OCI-LY3 (cell line): ENCODE measurements around the gene SLC38A7.

Experiments used
- H2AFZ ChIP-seq: fragments of 200-600, 300-600 bp; shearing (Covaris generic); 2 replicates; pipeline ENCODE4 v1.6.0; 2014; ENCODE audit warnings: antibody characterized with exemption, low read depth, low read length
- H3K27ac ChIP-seq: fragments of 200-600, 300-600 bp; sonication (generic); 2 replicates; pipeline ENCODE4 v1.5.1; 2014; ENCODE audit warnings: mild to moderate bottlenecking, low read length, moderate library complexity, mixed read lengths
- H3K27me3 ChIP-seq: fragments of 200-600, 300-600 bp; sonication (generic); 2 replicates; pipeline ENCODE4 v1.6.1; 2014; ENCODE audit warnings: low read depth, low read length, mixed read lengths
- H3K36me3 ChIP-seq: fragments of 200-600, 300-600 bp; sonication (generic); replicated peaks from 2 replicates; pipeline ENCODE3; 2014; ENCODE audit warnings: low read depth, low read length, mixed read lengths
- H3K4me1 ChIP-seq: fragments of 300-600, 200-600 bp; sonication (generic); 2 replicates; pipeline ENCODE4 v1.6.1; 2014; ENCODE audit warnings: low read length, mixed read lengths
- H3K4me2 ChIP-seq: fragments of 200-600, 300-600 bp; sonication (generic); 2 replicates; pipeline ENCODE4 v1.6.1; 2014; ENCODE audit warnings: low read length, mixed read lengths
- H3K4me3 ChIP-seq: fragments of 300-600, 200-600 bp; sonication (generic); 2 replicates; pipeline ENCODE4 v1.5.1; 2014; ENCODE audit warnings: antibody characterized with exemption, mild to moderate bottlenecking, low read length, moderate library complexity
- H3K79me2 ChIP-seq: fragments of 300-600, 200-600 bp; shearing (Covaris generic); 2 replicates; pipeline ENCODE4 v1.6.1; 2014; ENCODE audit warnings: mild to moderate bottlenecking, low read length, mixed read lengths
- H3K9ac ChIP-seq: fragments of 300-600, 200-600 bp; shearing (Covaris generic); 2 replicates; pipeline ENCODE4 v1.6.0; 2014; ENCODE audit warnings: mild to moderate bottlenecking, low read length, moderate library complexity
- H3K9me3 ChIP-seq: fragments of 200-600, 300-600 bp; shearing (Covaris generic); 2 replicates; pipeline ENCODE4 v1.6.1; 2014; ENCODE audit warnings: low read length, mixed read lengths; ENCODE audit not compliant: insufficient read depth
- H4K20me1 ChIP-seq: fragments of 200-600, 300-600 bp; sonication (generic); 2 replicates; pipeline ENCODE4 v1.6.1; 2016; ENCODE audit warnings: low read length, mixed read lengths; ENCODE audit not compliant: insufficient read depth
- EZH2phosphoT487 ChIP-seq: fragments of 200-600 bp; shearing (Covaris generic); IDR thresholded peaks from 2 replicates; pipeline ENCODE4 v1.6.1; 2018; ENCODE audit warnings: antibody characterized with exemption, mixed run types, low read depth
- TF ChIP-seq, protein P1 (sequence below): fragments of 200-600, 300-600 bp; sonication (generic); IDR thresholded peaks from 2 replicates; pipeline ENCODE4 v1.5.1; 2014; ENCODE audit warnings: antibody characterized with exemption, low read length, low read depth

SLC38A7 gene

DNA sequence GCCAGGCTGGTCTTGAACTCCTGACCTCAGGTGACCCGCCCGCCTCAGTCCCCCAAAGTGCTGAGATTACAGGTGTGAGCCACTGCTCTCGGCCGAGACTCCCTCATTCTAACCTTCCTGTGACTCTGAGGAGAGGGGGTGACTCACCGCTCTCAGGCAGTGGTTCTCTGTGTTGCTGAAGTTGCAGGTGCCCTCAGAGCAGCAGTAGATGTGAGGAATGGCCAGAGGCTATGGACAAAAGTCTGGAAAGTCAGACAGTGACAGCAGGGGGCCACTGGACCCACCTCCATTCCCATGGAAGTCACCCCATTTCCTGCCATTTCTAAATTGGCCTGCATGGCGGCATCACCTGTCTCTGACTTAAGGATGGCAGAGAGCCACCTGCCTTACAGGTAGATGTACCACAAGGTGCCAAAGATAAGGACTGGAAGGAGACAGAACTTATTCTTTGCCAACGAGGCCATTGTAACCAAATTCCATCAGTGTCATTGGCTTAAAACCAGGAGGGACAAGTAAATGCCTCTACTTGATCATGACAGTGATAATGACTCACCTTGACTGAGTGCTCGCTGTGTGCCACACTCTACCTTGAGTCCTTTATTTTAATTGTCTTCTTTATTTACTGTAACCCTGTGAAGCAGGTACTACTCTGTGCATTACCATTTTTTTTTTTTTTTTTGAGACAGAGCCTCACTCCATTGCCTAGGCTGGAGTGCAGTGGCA is 39.6 kb downstream of the SLC38A7 start:
- no peak overlapping the region for H3K4me2 ChIP-seq
- H3K4me3 ChIP-seq = no peak overlapping the region
- H4K20me1 ChIP-seq = no peaks in the 10 kb centered on the region
- no peaks in the 10 kb centered on the region for H3K79me2 ChIP-seq
- no peaks in the 10 kb centered on the region for H3K27me3 ChIP-seq
- no peaks in the 10 kb centered on the region for H3K9me3 ChIP-seq
- TF ChIP-seq, protein P1, sequence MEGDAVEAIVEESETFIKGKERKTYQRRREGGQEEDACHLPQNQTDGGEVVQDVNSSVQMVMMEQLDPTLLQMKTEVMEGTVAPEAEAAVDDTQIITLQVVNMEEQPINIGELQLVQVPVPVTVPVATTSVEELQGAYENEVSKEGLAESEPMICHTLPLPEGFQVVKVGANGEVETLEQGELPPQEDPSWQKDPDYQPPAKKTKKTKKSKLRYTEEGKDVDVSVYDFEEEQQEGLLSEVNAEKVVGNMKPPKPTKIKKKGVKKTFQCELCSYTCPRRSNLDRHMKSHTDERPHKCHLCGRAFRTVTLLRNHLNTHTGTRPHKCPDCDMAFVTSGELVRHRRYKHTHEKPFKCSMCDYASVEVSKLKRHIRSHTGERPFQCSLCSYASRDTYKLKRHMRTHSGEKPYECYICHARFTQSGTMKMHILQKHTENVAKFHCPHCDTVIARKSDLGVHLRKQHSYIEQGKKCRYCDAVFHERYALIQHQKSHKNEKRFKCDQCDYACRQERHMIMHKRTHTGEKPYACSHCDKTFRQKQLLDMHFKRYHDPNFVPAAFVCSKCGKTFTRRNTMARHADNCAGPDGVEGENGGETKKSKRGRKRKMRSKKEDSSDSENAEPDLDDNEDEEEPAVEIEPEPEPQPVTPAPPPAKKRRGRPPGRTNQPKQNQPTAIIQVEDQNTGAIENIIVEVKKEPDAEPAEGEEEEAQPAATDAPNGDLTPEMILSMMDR = no peak
- TF ChIP-seq EZH2phosphoT487 = no peak
- H3K9ac ChIP-seq = no peak overlapping the region
- H3K27ac ChIP-seq = no peak overlapping the region
- H3K4me1 ChIP-seq = peaks cover 3% of the 10 kb centered on the region
- no peaks in the 10 kb centered on the region for H3K36me3 ChIP-seq
- H2AFZ ChIP-seq = no peak overlapping the region

DNA sequence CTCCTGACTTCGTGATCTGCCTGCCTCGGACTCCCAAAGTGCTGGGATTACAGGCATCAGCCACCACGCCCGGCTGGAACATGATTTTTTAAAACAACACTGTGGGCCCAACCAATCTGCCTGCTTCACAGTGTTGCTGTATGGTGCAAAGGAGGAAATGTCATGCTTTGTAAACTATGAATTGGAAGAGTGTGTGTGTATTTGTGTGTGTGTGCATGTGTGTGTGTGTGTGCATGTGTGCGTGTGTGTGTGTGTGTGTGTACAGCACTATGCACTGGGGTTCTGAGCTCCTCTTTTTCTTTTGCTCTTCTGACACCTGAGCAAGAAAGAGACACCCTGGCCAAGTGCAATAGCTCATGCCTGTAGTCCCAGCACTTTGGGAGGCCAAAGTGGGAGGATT is 40.5 kb downstream of the SLC38A7 start:
- H3K79me2 ChIP-seq = no peaks in the 10 kb centered on the region
- no peaks in the 10 kb centered on the region for H4K20me1 ChIP-seq
- H3K36me3 ChIP-seq = no peaks in the 10 kb centered on the region
- no peak overlapping the region for H3K4me2 ChIP-seq
- TF ChIP-seq EZH2phosphoT487 = no peak
- TF ChIP-seq, protein P1 = no peak
- H3K4me3 ChIP-seq = no peak overlapping the region
- H3K9ac ChIP-seq = no peak overlapping the region
- peaks cover 8% of the 10 kb centered on the region for H3K4me1 ChIP-seq
- no peak overlapping the region for H2AFZ ChIP-seq
- H3K27ac ChIP-seq = no peak overlapping the region
- no peaks in the 10 kb centered on the region for H3K27me3 ChIP-seq
- no peaks in the 10 kb centered on the region for H3K9me3 ChIP-seq

DNA sequence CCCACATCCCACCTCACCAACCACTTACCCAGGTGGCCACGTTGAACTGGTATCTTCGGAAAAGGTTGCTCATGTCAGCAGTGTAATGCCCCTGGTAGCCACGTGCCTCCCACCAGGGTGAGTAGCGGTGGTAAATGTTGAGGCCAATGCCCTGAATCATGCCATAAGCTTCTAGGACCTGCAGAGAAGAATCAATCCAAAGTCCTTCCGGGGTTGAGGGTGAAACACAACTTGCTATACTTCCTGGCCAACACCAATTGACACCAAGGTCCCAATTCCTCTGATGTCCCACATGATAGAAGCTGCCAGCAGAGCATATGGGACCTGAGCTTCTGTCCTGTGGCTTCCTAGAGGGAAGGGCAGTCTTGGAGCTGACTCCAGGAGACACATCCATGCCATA is 43.6 kb downstream of the SLC38A7 start:
- H3K9me3 ChIP-seq = no peaks in the 10 kb centered on the region

DNA sequence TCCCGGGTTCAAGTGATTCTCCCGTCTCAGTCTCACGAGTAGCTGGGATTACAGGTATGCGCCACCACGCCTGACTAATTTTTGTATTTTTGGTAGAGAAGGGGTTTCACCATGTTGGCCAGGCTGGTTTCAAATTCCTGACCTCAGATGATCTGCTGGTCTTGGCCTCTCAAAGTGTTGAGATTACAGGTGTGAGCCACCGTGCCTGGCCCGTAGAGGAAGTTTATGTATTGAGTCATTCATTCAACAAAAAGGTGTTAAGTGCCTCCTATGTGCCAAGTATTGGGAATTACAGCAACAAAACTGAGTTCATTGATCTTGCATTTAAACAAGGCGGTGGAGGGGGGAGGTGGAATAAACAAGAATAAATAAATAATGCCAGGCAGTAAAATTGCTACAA is 44.7 kb downstream of the SLC38A7 start:
- Histone ChIP-seq H3K9ac (no peak overlapping the region), H3K27ac (no peak overlapping the region), H3K79me2 (no peaks in the 10 kb centered on the region), H3K4me1 (peaks cover 8% of the 10 kb centered on the region), H3K4me2 (no peak overlapping the region), H2AFZ (no peak overlapping the region), H3K27me3 (no peaks in the 10 kb centered on the region), H3K36me3 (no peaks in the 10 kb centered on the region), H3K9me3 (no peaks in the 10 kb centered on the region), H4K20me1 (no peaks in the 10 kb centered on the region), H3K4me3 (no peak overlapping the region)
- TF ChIP-seq EZH2phosphoT487 = no peak

More for the DNA sequence above, 43.6 kb downstream of the SLC38A7 start:
- peaks cover 8% of the 10 kb centered on the region for H3K4me1 ChIP-seq
- no peaks in the 10 kb centered on the region for H3K27me3 ChIP-seq
- TF ChIP-seq, protein P1 = no peak
- no peak for TF ChIP-seq EZH2phosphoT487
- no peak overlapping the region for H3K4me3 ChIP-seq
- H4K20me1 ChIP-seq = no peaks in the 10 kb centered on the region
- H3K9ac ChIP-seq = no peak overlapping the region
- H3K27ac ChIP-seq = no peak overlapping the region
- no peak overlapping the region for H3K4me2 ChIP-seq
- no peaks in the 10 kb centered on the region for H3K79me2 ChIP-seq
- H3K36me3 ChIP-seq = no peaks in the 10 kb centered on the region
- no peak overlapping the region for H2AFZ ChIP-seq
